ENCODE data around the gene RELL1.

DNA sequence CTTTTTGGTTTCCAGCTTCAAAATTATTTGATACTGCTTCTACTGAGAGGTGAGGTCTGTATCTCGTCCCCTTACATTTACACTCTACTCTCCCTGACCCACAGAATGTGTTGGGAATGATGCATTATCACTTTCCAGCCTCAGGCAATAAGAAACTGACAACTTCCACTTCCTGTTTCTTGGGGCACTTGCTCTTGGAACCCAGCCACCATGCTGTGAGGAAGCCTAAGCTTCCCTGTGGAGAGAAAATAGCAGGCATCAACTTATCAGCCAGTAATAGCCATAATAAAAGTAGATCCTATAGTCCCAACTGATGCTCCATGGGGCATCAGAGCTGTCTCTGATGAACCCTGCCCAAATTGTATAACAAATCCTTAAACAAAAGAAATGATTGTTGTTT is 32.6 kb downstream of the RELL1 start:
- TF ChIP-seq CTCF (IDR thresholded peaks at IDR 0.05) (no peak), POLR2A (IDR thresholded peaks at IDR 0.05) (no peak)

Data from body of pancreas (tissue), 4 donors.